HepG2 (cell line): ENCODE data around the gene UCKL1. TPM values are rescaled to one million over a fixed set of nuclear protein-coding genes. Genes with fewer than 3 reads are reported as not detected.

Source experiments
- AGO2 ChIP-seq: fragments of 200-400 bp; formaldehyde crosslinking; optimal IDR thresholded peaks from 2 replicates; pipeline ENCODE3; 2017; ENCODE audit warnings: mild to moderate bottlenecking, low read depth, low read length, moderate library complexity
- DPF2 ChIP-seq: sonication (generic); formaldehyde crosslinking; IDR thresholded peaks from 2 replicates; pipeline ENCODE4 v1.4.0; 2020; ENCODE audit warnings: mild to moderate bottlenecking, low read depth, missing genetic modification reagents, borderline replicate concordance
- KAT2B ChIP-seq: fragments of 150-350 bp; IDR thresholded peaks from 2 replicates; pipeline ENCODE4 v1.6.1; 2014; ENCODE audit warnings: low read depth, low read length, borderline replicate concordance
- NR2F1 ChIP-seq, 2 experiments: fragments of 450-650 bp in 1 of 2; formaldehyde crosslinking in 1 of 2; IDR thresholded peaks; 2 replicates each; pipeline versions ENCODE4 v1.5.0 to v1.6.1; 2016 to 2020; ENCODE audit warnings: mild to moderate bottlenecking in 1 of 2, missing compliant biosample characterization in 1 of 2, missing genetic modification reagents in 1 of 2, moderate library complexity in 1 of 2
- PATZ1 ChIP-seq: sonication (generic); formaldehyde crosslinking; IDR thresholded peaks from 2 replicates; pipeline ENCODE4 v1.4.0; 2020; ENCODE audit warnings: missing genetic modification reagents
- TOE1 ChIP-seq: sonication (generic); formaldehyde crosslinking; IDR thresholded peaks from 2 replicates; pipeline ENCODE4 v1.4.0; 2020; ENCODE audit warnings: mild to moderate bottlenecking, missing genetic modification reagents
- ZBTB7A ChIP-seq: sonication (generic); formaldehyde crosslinking; IDR thresholded peaks from 2 replicates; pipeline ENCODE4 v1.8.0; 2022; ENCODE audit warnings: mild to moderate bottlenecking, missing genetic modification reagents
- ZKSCAN8 ChIP-seq: IDR thresholded peaks from 2 replicates; pipeline ENCODE4 v1.6.1; 2016; ENCODE audit warnings: borderline replicate concordance, missing genetic modification reagents, missing compliant biosample characterization
- ZNF124 ChIP-seq: sonication (generic); formaldehyde crosslinking; IDR thresholded peaks from 2 replicates; pipeline ENCODE4 v1.4.0; 2020; ENCODE audit warnings: missing genetic modification reagents
- ZNF263 ChIP-seq: sonication (generic); formaldehyde crosslinking; IDR thresholded peaks from 2 replicates; pipeline ENCODE4 v1.4.0; 2020; ENCODE audit warnings: missing genetic modification reagents
- ZNF276 ChIP-seq: sonication (generic); formaldehyde crosslinking; IDR thresholded peaks from 2 replicates; pipeline ENCODE4 v1.4.0; 2020; ENCODE audit warnings: mild to moderate bottlenecking, low read depth, missing genetic modification reagents
- ZNF34 ChIP-seq: sonication (generic); formaldehyde crosslinking; IDR thresholded peaks from 2 replicates; pipeline ENCODE4 v1.4.0; 2020; ENCODE audit warnings: mild to moderate bottlenecking, missing genetic modification reagents, borderline replicate concordance
- ZNF678 ChIP-seq: sonication (generic); formaldehyde crosslinking; IDR thresholded peaks from 2 replicates; pipeline ENCODE4 v1.4.0; 2020; ENCODE audit warnings: mild to moderate bottlenecking, missing genetic modification reagents
- polyA plus RNA-seq, 8 experiments: library from polyadenylated mRNA; depleted of rRNA in 3 of 8; stranded (reverse) in 7 of 8; unstranded in 1 of 8; fragments of >200 nt; fragmentation: Illumina TruSeq in 4 of 8; extraction: Trizol in 4 of 8; gene quantifications; 2 replicates each; pipeline versions ENCODE4 v1.2.1 to v1.2.3, GENCODE V29; 2011 to 2016; ENCODE audit warnings: low read depth in 4 of 8, missing spikeins in 1 of 8, mixed read lengths in 1 of 8; ENCODE audit not compliant: insufficient read depth in 1 of 8
- total RNA-seq, 5 experiments: library from RNA; depleted of rRNA; stranded (reverse); fragments of >200 nt; fragmentation: Illumina TruSeq; extraction: Trizol; gene quantifications; 2 replicates each; pipeline ENCODE4 v1.2.3, GENCODE V29; 2016; ENCODE audit warnings: low read depth in 1 of 5
- TF ChIP-seq, protein P1 (sequence below): sonication (generic); formaldehyde crosslinking; IDR thresholded peaks from 2 replicates; pipeline ENCODE4 v1.4.0; 2020; ENCODE audit warnings: missing genetic modification reagents, borderline replicate concordance
- TF ChIP-seq, protein P2 (sequence below): sonication (generic); formaldehyde crosslinking; IDR thresholded peaks from 2 replicates; pipeline ENCODE4 v1.4.0; 2020; ENCODE audit warnings: missing genetic modification reagents
- TF ChIP-seq, protein P3 (sequence below): sonication (generic); formaldehyde crosslinking; IDR thresholded peaks from 2 replicates; pipeline ENCODE4 v1.9.0; 2022; ENCODE audit warnings: missing genetic modification reagents, mild to moderate bottlenecking, borderline replicate concordance
- TF ChIP-seq, protein P4 (sequence below): sonication (generic); formaldehyde crosslinking; IDR thresholded peaks from 2 replicates; pipeline ENCODE4 v1.8.1; 2023; ENCODE audit warnings: mild to moderate bottlenecking, missing genetic modification reagents, borderline replicate concordance

UCKL1 gene
- total and polyA plus RNA-seq, 2 of the 13 experiments (the other 11 are each of a cell fraction or from before 2014, with no cell fraction given), result 50.2 to 126 TPM

- no peak for TF ChIP-seq DPF2 (CRISPR knock-in tag)
- TF ChIP-seq, protein P1, sequence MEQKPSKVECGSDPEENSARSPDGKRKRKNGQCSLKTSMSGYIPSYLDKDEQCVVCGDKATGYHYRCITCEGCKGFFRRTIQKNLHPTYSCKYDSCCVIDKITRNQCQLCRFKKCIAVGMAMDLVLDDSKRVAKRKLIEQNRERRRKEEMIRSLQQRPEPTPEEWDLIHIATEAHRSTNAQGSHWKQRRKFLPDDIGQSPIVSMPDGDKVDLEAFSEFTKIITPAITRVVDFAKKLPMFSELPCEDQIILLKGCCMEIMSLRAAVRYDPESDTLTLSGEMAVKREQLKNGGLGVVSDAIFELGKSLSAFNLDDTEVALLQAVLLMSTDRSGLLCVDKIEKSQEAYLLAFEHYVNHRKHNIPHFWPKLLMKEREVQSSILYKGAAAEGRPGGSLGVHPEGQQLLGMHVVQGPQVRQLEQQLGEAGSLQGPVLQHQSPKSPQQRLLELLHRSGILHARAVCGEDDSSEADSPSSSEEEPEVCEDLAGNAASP, result peak; percentile 86
- TF ChIP-seq ZNF276 (CRISPR knock-in tag), result peak; percentile 46; the same call in 1 of the 2 replicates
- peak; percentile 95 for TF ChIP-seq ZBTB7A (CRISPR knock-in tag)
- TF ChIP-seq ZNF34 (CRISPR knock-in tag), result peak; percentile 55; the same call in 1 of the 2 replicates
- peak; percentile 86 for TF ChIP-seq ZNF124 (CRISPR knock-in tag)
- TF ChIP-seq, protein P2, sequence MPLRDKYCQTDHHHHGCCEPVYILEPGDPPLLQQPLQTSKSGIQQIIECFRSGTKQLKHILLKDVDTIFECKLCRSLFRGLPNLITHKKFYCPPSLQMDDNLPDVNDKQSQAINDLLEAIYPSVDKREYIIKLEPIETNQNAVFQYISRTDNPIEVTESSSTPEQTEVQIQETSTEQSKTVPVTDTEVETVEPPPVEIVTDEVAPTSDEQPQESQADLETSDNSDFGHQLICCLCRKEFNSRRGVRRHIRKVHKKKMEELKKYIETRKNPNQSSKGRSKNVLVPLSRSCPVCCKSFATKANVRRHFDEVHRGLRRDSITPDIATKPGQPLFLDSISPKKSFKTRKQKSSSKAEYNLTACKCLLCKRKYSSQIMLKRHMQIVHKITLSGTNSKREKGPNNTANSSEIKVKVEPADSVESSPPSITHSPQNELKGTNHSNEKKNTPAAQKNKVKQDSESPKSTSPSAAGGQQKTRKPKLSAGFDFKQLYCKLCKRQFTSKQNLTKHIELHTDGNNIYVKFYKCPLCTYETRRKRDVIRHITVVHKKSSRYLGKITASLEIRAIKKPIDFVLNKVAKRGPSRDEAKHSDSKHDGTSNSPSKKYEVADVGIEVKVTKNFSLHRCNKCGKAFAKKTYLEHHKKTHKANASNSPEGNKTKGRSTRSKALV (CRISPR knock-in tag), result peak; percentile 83
- TF ChIP-seq, protein P3, sequence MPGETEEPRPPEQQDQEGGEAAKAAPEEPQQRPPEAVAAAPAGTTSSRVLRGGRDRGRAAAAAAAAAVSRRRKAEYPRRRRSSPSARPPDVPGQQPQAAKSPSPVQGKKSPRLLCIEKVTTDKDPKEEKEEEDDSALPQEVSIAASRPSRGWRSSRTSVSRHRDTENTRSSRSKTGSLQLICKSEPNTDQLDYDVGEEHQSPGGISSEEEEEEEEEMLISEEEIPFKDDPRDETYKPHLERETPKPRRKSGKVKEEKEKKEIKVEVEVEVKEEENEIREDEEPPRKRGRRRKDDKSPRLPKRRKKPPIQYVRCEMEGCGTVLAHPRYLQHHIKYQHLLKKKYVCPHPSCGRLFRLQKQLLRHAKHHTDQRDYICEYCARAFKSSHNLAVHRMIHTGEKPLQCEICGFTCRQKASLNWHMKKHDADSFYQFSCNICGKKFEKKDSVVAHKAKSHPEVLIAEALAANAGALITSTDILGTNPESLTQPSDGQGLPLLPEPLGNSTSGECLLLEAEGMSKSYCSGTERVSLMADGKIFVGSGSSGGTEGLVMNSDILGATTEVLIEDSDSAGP (CRISPR knock-in tag), result peak; percentile 95
- 0 out of 2 replicates have a peak, but pooled peaks have one; percentile 29 for TF ChIP-seq ZNF263
- TF ChIP-seq, protein P4, sequence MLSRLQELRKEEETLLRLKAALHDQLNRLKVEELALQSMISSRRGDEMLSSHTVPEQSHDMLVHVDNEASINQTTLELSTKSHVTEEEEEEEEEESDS (CRISPR knock-in tag), result no peak; the same call in 1 of the 2 replicates
- TF ChIP-seq TOE1, result peak; percentile 93; the same call in 1 of the 2 replicates
- TF ChIP-seq ZKSCAN8 (CRISPR knock-in tag), result peak; percentile 96
- TF ChIP-seq AGO2, result peak; percentile 73
- TF ChIP-seq KAT2B, result no peak
- TF ChIP-seq NR2F1 (CRISPR knock-in tag; IDR thresholded peaks at IDR 0.05), result peak in 1 of 2 experiments; percentile 47; a peak in 1 of 4 replicates
- no peak for TF ChIP-seq ZNF678
- TF ChIP-seq PATZ1 (CRISPR knock-in tag), result peak; percentile 95
These were observed 24.9 kb upstream of the UCKL1 start, which contains the start of gene PRPF6 (continued) for GRCh38 chr20:63980806-63981728.
